GM12872 (cell line): ENCODE data around the gene ABHD17A.

Source experiments
- CTCF ChIP-seq: IDR thresholded peaks from 3 replicates; pipeline ENCODE4 v1.5.1; 2011; ENCODE audit warnings: low read depth, mild to moderate bottlenecking, low read length, moderate library complexity; ENCODE audit not compliant: insufficient read depth

The ABHD17A gene

GRCh38 chr19:1849886-1850398, 35.4 kb downstream of the ABHD17A start:
- TF ChIP-seq CTCF: no peak

- no peak for TF ChIP-seq CTCF
Observed at GRCh38 chr19:1849132-1849474, 36.2 kb downstream of the ABHD17A start.

GRCh38 chr19:1848399-1849131, 36.7 kb downstream of the ABHD17A start, which contains the start of gene REXO1:
Gene REXO1 (minus strand): TSS chr19:1848483. CDS start chr19:1848358, 125 bp downstream.
- peak; percentile 82 for TF ChIP-seq CTCF

- TF ChIP-seq CTCF: no peak
Observed at GRCh38 chr19:1847684-1848398, 37.5 kb downstream of the ABHD17A start.

DNA sequence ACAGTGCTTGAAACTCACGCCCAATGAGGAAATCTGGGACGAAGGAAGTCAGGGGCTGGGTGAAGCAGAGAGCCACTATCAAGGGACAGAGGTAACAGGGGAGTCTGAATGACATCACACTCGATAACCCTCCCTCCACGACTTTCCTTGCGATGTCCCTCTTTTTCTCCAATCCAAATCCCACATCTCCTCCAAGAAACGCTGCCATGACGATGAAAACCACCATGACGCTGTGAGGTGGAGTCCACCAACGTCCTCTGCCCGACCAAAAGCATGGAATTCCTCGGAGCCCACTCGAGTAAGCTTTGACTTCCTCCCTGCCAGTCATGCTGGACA, 38.0 kb downstream of the ABHD17A start:
- no peak for TF ChIP-seq CTCF

DNA sequence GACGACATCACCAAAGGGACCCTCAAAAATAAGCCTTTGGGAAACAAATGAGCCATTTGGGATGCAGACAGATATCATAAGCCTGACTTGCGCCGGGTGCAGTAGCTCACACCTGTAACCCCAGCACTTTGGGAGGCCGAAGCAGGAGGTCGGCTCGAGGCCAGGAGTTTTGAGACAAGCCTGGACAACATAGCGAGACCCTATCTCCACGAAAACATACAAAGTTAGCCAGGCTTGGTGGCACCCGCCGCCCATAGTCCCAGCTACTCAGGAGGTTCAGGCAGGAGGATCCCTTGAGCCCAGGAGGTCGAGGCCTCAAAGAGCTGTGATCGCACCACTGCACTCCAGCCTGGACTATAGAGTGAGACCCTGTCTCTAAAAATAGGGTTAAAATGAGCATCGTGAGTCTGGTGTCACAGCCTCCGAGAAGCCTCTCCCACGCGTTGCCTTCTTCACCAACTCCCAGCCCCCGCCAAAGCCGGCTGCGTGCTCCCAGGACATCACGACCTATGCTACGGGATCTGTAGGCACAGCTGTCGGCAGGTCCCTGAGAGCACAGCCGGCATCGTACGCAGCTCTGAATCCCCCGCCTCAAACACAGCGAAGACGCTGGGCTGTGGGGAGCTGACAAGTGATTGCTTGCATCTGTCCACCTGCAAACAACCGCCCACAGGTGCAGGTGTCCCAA, 38.6 kb downstream of the ABHD17A start:
- no peak for TF ChIP-seq CTCF

DNA sequence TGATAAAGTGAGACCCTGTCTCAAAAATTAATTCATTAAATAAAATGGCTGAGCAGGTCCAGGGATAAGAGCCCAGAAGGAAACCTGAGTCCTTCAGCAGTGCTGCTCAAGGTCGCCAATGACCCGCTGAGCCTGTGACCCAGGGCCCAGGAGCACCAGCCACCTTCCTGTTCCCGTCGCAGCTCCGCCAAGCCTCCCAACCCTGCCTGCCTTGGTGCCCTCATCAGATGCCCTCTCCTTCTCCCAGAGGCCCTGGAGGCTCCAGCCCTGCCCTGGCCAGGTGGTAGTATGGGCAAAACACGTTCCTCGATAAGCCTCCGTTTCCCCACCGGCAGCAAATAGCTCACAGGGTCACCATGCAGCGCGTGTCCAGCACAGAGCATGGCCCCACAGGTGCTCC, 39.7 kb downstream of the ABHD17A start:
- no peak for TF ChIP-seq CTCF
